ENCODE measurements around the gene CASP10. TPM values are rescaled to one million over a fixed set of nuclear protein-coding genes. Genes with fewer than 3 reads are reported as not detected.
A peak's percentile ranks its signal among the peaks of the same experiment; 100 is the strongest.
"Not testable (repeated sequence)": the region's sequence is repeated elsewhere in the genome, so short reads cannot be mapped to it uniquely, and the experiment has no call there.

Gene CASP10, protein sequence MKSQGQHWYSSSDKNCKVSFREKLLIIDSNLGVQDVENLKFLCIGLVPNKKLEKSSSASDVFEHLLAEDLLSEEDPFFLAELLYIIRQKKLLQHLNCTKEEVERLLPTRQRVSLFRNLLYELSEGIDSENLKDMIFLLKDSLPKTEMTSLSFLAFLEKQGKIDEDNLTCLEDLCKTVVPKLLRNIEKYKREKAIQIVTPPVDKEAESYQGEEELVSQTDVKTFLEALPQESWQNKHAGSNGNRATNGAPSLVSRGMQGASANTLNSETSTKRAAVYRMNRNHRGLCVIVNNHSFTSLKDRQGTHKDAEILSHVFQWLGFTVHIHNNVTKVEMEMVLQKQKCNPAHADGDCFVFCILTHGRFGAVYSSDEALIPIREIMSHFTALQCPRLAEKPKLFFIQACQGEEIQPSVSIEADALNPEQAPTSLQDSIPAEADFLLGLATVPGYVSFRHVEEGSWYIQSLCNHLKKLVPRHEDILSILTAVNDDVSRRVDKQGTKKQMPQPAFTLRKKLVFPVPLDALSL
- total RNA-seq (12.2 TPM), polyA plus RNA-seq (7.7 TPM)
- long read RNA-seq, donor 1 = 0 reads
- long read RNA-seq, donor 2, full-length matches to known transcripts = 3 of 3 reads
- long read RNA-seq, donor 2, partial matches to known transcripts = 0 of 3 reads
- long read RNA-seq, donor 2, other reads (novel, unspliced or antisense) = 0 of 3 reads
- long read RNA-seq, donor 3, full-length matches to known transcripts = 2 of 2 reads
- long read RNA-seq, donor 3, partial matches to known transcripts = 0 of 2 reads
- long read RNA-seq, donor 3, other reads (novel, unspliced or antisense) = 0 of 2 reads
- long read RNA-seq, donor 4, full-length matches to known transcripts = 1 of 1 reads
- long read RNA-seq, donor 4, partial matches to known transcripts = 0 of 1 reads
- long read RNA-seq, donor 4, other reads (novel, unspliced or antisense) = 0 of 1 reads
- long read RNA-seq, donor 5, full-length matches to known transcripts = 5 of 5 reads
- long read RNA-seq, donor 5, partial matches to known transcripts = 0 of 5 reads
- long read RNA-seq, donor 5, other reads (novel, unspliced or antisense) = 0 of 5 reads
- long read RNA-seq, donor 6, partial matches to known transcripts = 0 of 1 reads
- long read RNA-seq, donor 6, other reads (novel, unspliced or antisense) = 0 of 1 reads
- long read RNA-seq, donor 7, full-length matches to known transcripts = 3 of 3 reads
- long read RNA-seq, donor 7, partial matches to known transcripts = 0 of 3 reads
- long read RNA-seq, donor 7, other reads (novel, unspliced or antisense) = 0 of 3 reads
- long read RNA-seq, donor 8 = 0 reads
- long read RNA-seq, donor 9, partial matches to known transcripts = 0 of 1 reads
- long read RNA-seq, donor 9, other reads (novel, unspliced or antisense) = 0 of 1 reads
- long read RNA-seq, donor 10 = 0 reads

DNA sequence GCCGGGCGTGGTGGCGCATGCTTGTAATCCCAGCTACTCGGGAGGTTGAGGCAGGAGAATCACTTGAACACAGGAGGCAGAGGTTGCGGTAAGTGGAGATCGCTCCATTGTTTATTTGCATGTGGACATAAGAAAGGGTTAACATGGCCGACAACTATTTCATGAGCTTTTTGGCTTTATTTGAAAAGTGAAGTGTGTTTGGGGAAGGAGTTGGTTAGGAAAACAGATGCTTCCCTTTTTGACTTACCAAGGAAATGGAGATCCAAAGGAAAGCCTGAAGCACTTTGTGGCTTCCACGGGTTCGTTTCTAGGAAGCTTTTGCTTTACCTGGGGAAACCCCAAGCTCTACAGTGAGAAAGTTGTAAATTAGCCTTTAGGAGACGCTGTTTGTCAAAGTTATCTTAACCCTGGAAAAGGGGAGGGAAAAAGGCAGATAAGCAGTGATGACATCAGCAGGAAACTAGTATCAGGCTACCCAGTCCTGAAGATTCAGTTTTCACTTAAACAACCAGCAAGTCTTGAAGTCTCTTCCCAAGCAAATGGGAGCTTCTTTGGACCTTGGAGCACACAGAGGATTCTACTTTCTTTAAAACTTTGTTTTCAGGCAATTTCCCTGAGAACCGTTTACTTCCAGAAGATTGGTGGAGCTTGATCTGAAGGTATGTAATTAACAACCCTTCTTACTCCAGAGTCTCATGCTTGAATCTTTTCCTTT, at the start of gene CASP10:
Gene CASP10, plus strand, starts transcription at position 492 of the 715 bp plus-strand sequence. CDS start 2,637 bp downstream, outside the sequence.
- H3K27me3 ChIP-seq (ENCODE audit: control insufficient read depth in 2 of 2, insufficient read depth in 1 of 2, low read length in 1 of 2) = no peaks in the 10 kb centered on the region
- peak in 7 of 9 donors; percentile 48 to 86 (median 61) for DNase-seq (ENCODE audit: low read depth in 6 of 9, low spot score in 9 of 9)
- peaks cover 0 to 16% of the 10 kb centered on the region in 2 donors for H3K9me3 ChIP-seq (ENCODE audit: control insufficient read depth in 2 of 2, insufficient read depth in 1 of 2, low read length in 1 of 2)
- peak within 1 kb of the TSS; percentile 61 to 75 for H3K4me3 ChIP-seq (ENCODE audit: low read length in 2 of 2)
- H3K27ac ChIP-seq (ENCODE audit: low read depth in 1 of 2, low read length in 1 of 2) = peak within 1 kb of the TSS; percentile 77 to 78
- H3K4me1 ChIP-seq (ENCODE audit: control insufficient read depth in 2 of 2, insufficient read depth in 2 of 2, low read length in 2 of 2) = peaks cover 6 to 35% of the 10 kb centered on the region in 2 donors
- WGBS = 12% methylated on average over 11 of the region's 11 CpGs
- peaks cover 0 to 6% of the 10 kb centered on the region in 2 donors for H3K36me3 ChIP-seq (ENCODE audit: control insufficient read depth in 2 of 2, insufficient read depth in 2 of 2, low read length in 1 of 2)

DNA sequence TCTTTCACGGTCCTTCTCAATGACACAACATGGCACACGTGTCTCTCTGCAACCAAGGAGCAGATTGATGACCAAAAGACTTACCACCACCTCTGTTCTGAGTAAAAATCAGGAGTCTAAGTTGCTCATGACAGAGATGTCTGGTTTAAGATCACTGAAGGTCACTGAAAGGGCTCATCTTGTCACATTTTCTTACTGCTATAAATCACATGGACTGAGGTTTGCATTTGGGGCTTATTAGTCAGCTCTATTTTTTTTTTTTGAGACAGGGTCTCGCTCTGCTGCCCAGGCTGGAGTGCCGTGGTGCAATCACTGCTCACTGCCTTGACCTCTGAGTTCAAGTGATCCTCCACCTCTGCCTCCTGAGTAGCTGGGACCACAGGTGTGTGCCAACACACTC, 47.6 kb upstream of the CASP10 start:
- no peaks in the 10 kb centered on the region for H3K9me3 ChIP-seq (ENCODE audit: control insufficient read depth in 2 of 2, insufficient read depth in 1 of 2, low read length in 1 of 2)
- peaks cover 60 to 80% of the 10 kb centered on the region in 2 donors for H3K36me3 ChIP-seq (ENCODE audit: control insufficient read depth in 2 of 2, insufficient read depth in 2 of 2, low read length in 1 of 2)
- no peak overlapping the region for H3K4me3 ChIP-seq (ENCODE audit: low read length in 2 of 2)
- WGBS = 92% methylated on average over 4 of the region's 4 CpGs
- no peak overlapping the region for H3K27ac ChIP-seq (ENCODE audit: low read depth in 1 of 2, low read length in 1 of 2)
- no peak for DNase-seq (ENCODE audit: low read depth in 6 of 9, low spot score in 9 of 9)
- H3K4me1 ChIP-seq (ENCODE audit: control insufficient read depth in 2 of 2, insufficient read depth in 2 of 2, low read length in 2 of 2) = peaks cover 0 to 12% of the 10 kb centered on the region in 2 donors
- H3K27me3 ChIP-seq (ENCODE audit: control insufficient read depth in 2 of 2, insufficient read depth in 1 of 2, low read length in 1 of 2) = no peaks in the 10 kb centered on the region

DNA sequence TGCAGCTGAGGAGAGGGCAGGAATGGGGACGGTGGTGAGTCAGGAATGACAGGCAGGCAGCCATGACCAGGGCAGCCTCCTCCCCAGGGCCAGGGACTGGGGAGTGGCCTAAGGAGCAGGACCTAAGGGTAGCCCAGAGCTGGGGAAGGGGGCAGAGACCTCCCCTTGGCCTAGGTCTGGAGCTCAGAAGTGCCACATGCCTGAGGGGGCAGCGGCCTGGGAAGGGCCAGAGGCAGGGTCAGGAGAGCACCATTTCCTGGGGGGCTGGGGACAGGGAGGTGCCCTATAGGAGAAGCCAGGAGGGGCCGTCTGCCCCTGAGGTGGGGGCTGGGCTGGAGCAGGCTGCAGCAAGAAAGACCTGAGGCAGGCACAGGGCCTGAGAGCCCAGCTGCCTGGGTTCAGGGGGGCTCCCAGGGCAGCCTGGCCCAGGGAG, 46.0 kb upstream of the CASP10 start:
- no peak overlapping the region for H3K27ac ChIP-seq (ENCODE audit: low read depth in 1 of 2, low read length in 1 of 2)
- H3K36me3 ChIP-seq (ENCODE audit: control insufficient read depth in 2 of 2, insufficient read depth in 2 of 2, low read length in 1 of 2) = peaks cover 63 to 73% of the 10 kb centered on the region in 2 donors
- DNase-seq (ENCODE audit: low read depth in 6 of 9, low spot score in 9 of 9) = no peak
- WGBS = 97% methylated on average over 3 of the region's 3 CpGs
- no peaks in the 10 kb centered on the region for H3K9me3 ChIP-seq (ENCODE audit: control insufficient read depth in 2 of 2, insufficient read depth in 1 of 2, low read length in 1 of 2)
- H3K4me3 ChIP-seq (ENCODE audit: low read length in 2 of 2) = no peak overlapping the region
- H3K27me3 ChIP-seq (ENCODE audit: control insufficient read depth in 2 of 2, insufficient read depth in 1 of 2, low read length in 1 of 2) = no peaks in the 10 kb centered on the region
- no peaks in the 10 kb centered on the region for H3K4me1 ChIP-seq (ENCODE audit: control insufficient read depth in 2 of 2, insufficient read depth in 2 of 2, low read length in 2 of 2)

DNA sequence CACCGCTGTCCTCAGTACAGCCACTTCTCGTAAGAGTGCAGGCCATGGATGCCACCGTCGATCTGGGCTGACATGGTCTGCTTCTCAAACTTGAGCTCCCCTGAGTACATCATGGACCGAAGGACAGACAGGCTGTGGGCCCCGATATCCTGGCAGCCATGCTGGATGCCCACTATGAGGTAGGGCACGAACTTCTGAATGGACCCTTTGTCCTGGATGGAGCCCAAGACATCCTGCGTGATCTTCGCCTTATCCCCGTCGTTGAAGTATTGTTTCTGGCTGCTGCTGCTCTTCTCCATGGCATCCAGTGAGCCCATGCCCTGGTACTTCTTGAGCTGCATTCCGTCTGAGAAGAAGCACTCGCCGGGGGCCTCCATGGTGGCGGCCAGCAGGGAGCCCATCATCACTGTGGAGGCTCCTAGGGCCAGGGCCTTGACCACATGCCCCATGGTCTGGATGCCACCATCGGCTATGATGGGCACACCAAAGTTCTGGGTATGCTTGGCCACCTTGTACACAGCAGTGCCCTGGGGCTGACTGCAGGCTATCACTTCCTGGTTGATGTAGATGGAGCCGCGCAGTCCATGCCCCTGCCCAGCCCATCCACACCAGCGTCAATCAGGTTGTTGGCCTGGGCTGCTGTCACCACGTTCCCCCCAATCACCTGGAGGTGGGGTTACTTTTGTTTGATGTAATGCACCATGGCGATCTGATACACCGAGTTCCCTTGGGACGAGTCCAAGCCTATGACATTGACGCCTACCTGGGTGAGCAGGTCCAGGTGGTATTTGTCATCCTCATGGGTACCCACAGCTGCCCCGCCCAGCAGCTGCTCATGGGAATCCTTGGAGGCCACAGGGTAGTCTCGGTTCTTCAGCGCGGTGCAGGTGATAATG, 45.2 kb upstream of the CASP10 start:
- WGBS = 98% methylated on average over 28 of the region's 28 CpGs
- peaks cover 62 to 74% of the 10 kb centered on the region in 2 donors for H3K36me3 ChIP-seq (ENCODE audit: control insufficient read depth in 2 of 2, insufficient read depth in 2 of 2, low read length in 1 of 2)

DNA sequence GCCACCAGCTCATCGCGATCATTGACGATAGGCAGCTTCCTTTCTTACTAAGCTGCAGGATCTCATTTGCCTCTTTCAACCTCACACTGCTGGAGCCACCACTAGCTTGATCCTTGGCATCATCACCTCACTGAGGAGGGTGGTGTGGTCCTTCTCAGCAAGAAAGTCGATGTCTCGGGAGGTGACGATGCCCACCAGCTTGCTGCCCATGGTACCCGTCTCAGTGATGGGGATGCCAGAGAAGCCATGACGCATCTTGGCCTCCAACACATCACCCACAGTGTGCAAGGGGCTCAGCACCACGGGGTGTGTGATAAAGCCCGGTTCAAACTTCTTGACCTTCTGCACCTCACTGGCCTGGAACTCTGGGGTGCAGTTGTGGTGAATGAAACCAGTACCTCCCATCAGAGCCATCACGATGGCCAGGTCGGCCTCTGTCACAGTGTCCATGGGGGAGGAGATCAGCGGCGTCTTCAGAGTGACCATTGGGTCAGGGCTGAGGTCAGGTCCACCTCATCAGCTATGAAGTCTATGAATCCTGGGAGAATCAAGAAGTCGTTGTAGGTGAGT, 44.5 kb upstream of the CASP10 start:
- peaks cover 55 to 74% of the 10 kb centered on the region in 2 donors for H3K36me3 ChIP-seq (ENCODE audit: control insufficient read depth in 2 of 2, insufficient read depth in 2 of 2, low read length in 1 of 2)
- H3K4me3 ChIP-seq (ENCODE audit: low read length in 2 of 2) = no peak overlapping the region
- H3K27me3 ChIP-seq (ENCODE audit: control insufficient read depth in 2 of 2, insufficient read depth in 1 of 2, low read length in 1 of 2) = no peaks in the 10 kb centered on the region
- DNase-seq (ENCODE audit: low read depth in 6 of 9, low spot score in 9 of 9) = no peak
- WGBS = 97% methylated on average over 15 of the region's 15 CpGs
- no peaks in the 10 kb centered on the region for H3K9me3 ChIP-seq (ENCODE audit: control insufficient read depth in 2 of 2, insufficient read depth in 1 of 2, low read length in 1 of 2)
- no peak overlapping the region for H3K27ac ChIP-seq (ENCODE audit: low read depth in 1 of 2, low read length in 1 of 2)
- no peaks in the 10 kb centered on the region for H3K4me1 ChIP-seq (ENCODE audit: control insufficient read depth in 2 of 2, insufficient read depth in 2 of 2, low read length in 2 of 2)

More for the DNA sequence above, 45.2 kb upstream of the CASP10 start:
- Histone ChIP-seq H3K4me1 (ENCODE audit: control insufficient read depth in 2 of 2, insufficient read depth in 2 of 2, low read length in 2 of 2) (no peaks in the 10 kb centered on the region), H3K27me3 (ENCODE audit: control insufficient read depth in 2 of 2, insufficient read depth in 1 of 2, low read length in 1 of 2) (no peaks in the 10 kb centered on the region), H3K4me3 (ENCODE audit: low read length in 2 of 2) (no peak overlapping the region), H3K27ac (ENCODE audit: low read depth in 1 of 2, low read length in 1 of 2) (no peak overlapping the region), H3K9me3 (ENCODE audit: control insufficient read depth in 2 of 2, insufficient read depth in 1 of 2, low read length in 1 of 2) (no peaks in the 10 kb centered on the region)
- no peak for DNase-seq (ENCODE audit: low read depth in 6 of 9, low spot score in 9 of 9)

DNA sequence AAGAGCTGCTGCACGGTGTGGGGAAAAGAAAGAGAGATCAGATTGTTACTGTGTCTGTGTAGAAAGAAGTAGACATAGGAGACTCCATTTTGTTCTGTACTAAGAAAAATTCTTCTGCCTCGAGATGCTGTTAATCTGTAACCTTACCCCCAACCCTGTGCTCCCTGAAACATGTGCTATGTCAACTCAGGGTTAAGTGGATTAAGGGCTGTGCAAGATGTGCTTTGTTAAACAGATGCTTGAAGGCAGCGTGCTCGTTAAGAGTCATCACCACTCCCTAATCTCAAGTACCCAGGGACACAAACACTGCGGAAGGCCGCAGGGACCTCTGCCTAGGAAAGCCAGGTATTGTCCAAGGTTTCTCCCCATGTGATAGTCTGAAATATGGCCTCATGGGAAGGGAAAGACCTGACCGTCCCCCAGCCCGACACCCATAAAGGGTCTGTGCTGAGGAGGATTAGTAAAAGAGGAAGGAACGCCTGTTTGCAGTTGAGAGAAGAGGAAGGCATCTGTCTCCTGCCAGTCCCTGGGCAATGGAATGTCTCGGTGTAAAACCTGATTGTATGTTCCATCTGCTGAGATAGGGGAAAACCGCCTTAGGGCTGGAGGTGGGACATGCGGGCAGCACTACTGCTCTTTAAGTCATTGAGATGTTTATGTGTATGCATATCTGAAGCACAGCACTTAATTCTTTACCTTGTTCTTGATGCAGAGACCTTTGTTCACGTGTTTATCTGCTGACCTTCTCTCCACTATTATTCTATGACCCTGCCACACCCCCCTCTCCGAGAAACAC, 43.8 kb upstream of the CASP10 start:
- H3K36me3 ChIP-seq (ENCODE audit: control insufficient read depth in 2 of 2, insufficient read depth in 2 of 2, low read length in 1 of 2) = peaks cover 53 to 72% of the 10 kb centered on the region in 2 donors
- H3K4me3 ChIP-seq (ENCODE audit: low read length in 2 of 2); H3K27me3 ChIP-seq (ENCODE audit: control insufficient read depth in 2 of 2, insufficient read depth in 1 of 2, low read length in 1 of 2); H3K4me1 ChIP-seq (ENCODE audit: control insufficient read depth in 2 of 2, insufficient read depth in 2 of 2, low read length in 2 of 2); H3K27ac ChIP-seq (ENCODE audit: low read depth in 1 of 2, low read length in 1 of 2); H3K9me3 ChIP-seq (ENCODE audit: control insufficient read depth in 2 of 2, insufficient read depth in 1 of 2, low read length in 1 of 2); DNase-seq (ENCODE audit: low read depth in 6 of 9, low spot score in 9 of 9): not testable (repeated sequence)
- whole genome bisulfite sequencing = 89% methylated on average over 14 of the region's 14 CpGs

All from thymus (tissue), 14 donors.